ENCODE results near the gene PCDH9.

Gene PCDH9

DNA sequence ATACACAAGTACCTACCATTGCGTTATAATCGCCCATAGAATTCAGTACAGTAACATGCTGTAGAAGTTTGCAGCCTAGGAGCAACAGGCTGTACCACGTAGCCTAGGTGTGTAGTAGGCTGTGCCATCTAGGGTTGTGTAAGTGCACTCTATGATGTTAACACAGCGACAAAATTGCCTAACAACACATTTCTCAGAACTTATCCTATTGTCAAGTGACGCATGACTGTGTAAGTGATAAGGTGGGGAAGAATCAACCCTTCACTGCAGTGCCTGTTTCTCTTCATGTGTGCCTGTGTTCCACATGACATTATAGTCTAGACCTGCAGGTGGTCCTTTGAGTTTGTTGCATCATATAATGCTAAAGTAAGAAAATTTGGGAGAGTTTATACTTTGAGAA lies 94.0 kb downstream of the PCDH9 start:
- Mint-ChIP-seq H3K4me1 (ENCODE audit: low read depth) (no peaks in the 10 kb centered on the region), H3K9me3 (no peaks in the 10 kb centered on the region), H3K27ac (no peak overlapping the region), H3K36me3 (ENCODE audit: low read depth) (no peaks in the 10 kb centered on the region), H3K27me3 (ENCODE audit: low read depth) (no peaks in the 10 kb centered on the region), H3K4me3 (no peak overlapping the region)

DNA sequence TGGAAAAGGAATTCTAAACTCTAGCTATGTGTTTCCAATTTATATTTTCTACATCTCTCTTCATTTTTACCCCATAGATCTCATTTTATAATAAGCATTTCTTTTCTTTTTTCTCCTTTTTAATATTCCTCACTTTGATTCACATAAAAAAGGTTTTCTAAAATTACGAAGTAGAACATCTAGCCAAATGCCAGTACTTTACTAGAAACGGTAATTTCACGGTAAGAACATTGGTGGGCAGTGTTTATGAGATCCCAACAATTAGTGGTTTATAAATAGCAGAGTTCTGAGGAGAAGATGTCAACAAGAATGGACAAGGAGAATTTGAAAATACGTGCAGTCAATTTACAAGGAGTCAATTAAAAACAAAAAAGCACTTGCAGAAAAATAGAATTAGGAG lies 94.8 kb downstream of the PCDH9 start:
- Mint-ChIP-seq H3K9me3 (no peaks in the 10 kb centered on the region), H3K27ac (no peak overlapping the region), H3K4me3 (no peak overlapping the region), H3K27me3 (ENCODE audit: low read depth) (no peaks in the 10 kb centered on the region), H3K36me3 (ENCODE audit: low read depth) (no peaks in the 10 kb centered on the region), H3K4me1 (ENCODE audit: low read depth) (no peaks in the 10 kb centered on the region)

- H3K4me3 Mint-ChIP-seq = no peak overlapping the region
- H3K27me3 Mint-ChIP-seq (ENCODE audit: low read depth) = no peaks in the 10 kb centered on the region
Measured at GRCh38 chr13:67134417-67135129, 95.6 kb downstream of the PCDH9 start.

DNA sequence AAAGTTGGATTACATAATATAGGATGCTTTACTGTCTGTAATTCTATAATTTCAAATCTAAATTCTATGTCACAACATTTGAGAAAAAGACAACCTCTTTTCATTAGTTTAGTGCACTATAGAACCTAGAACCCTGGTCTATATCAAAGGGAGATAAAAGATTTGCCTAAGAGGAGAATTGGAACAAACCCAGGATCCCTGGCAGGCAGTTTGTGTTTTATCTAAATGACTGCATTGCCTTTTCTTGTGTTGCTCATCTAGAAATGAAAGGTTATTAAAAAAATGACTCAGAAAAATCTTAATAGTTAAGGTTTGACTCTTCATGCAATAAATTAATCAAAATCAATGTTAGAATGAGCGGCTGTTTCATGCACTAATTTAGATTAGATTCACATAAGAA lies 96.7 kb downstream of the PCDH9 start:
- H3K4me1 Mint-ChIP-seq (ENCODE audit: low read depth) = no peaks in the 10 kb centered on the region
- no peaks in the 10 kb centered on the region for H3K9me3 Mint-ChIP-seq
- H3K27me3 Mint-ChIP-seq (ENCODE audit: low read depth) = no peaks in the 10 kb centered on the region
- no peak overlapping the region for H3K27ac Mint-ChIP-seq
- no peak overlapping the region for H3K4me3 Mint-ChIP-seq
- no peaks in the 10 kb centered on the region for H3K36me3 Mint-ChIP-seq (ENCODE audit: low read depth)

More at GRCh38 chr13:67134417-67135129, 95.6 kb downstream of the PCDH9 start:
- Mint-ChIP-seq H3K36me3 (ENCODE audit: low read depth) (no peaks in the 10 kb centered on the region), H3K9me3 (no peaks in the 10 kb centered on the region), H3K27ac (no peak overlapping the region), H3K4me1 (ENCODE audit: low read depth) (no peaks in the 10 kb centered on the region)

DNA sequence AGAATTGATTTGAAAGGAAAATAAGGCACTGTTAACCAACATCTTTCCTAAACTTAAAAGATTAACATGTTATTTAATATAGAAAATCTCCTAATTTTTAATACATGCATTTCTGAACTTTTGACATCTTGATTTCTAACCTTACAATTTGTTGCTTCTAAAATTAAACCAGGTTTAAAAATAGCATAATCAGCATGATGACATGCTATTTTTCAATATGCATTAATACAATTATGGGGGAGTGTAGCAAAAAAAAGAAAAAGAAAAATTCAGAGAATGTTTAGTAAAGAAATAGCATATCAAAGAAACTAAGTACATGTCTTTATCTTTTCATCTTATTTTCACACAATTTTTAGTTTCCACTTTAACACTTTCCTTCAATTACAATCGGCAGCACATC lies 98.7 kb downstream of the PCDH9 start:
- no peaks in the 10 kb centered on the region for H3K9me3 Mint-ChIP-seq
- H3K36me3 Mint-ChIP-seq (ENCODE audit: low read depth) = no peaks in the 10 kb centered on the region
- H3K27me3 Mint-ChIP-seq (ENCODE audit: low read depth) = no peaks in the 10 kb centered on the region
- H3K4me3 Mint-ChIP-seq = no peak overlapping the region
- H3K4me1 Mint-ChIP-seq (ENCODE audit: low read depth) = no peaks in the 10 kb centered on the region
- H3K27ac Mint-ChIP-seq = no peak overlapping the region

DNA sequence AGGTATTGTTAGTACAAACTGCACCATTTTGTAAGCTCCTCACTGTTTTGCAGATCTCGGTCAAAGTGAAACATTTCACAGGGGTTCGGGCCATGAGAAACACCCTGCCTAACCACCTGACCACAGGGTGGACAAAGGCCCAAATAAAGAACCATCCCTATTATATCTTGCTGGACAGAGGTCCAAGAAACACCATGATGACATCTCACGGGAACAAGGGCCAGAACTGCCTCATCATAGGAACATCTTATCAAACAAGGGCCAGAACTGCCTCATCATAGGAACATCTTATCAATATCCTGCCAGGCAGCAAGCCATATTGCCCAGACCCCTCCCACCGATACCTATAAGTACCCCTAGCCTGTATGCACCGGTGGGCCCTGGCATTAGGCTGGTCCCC lies 99.7 kb downstream of the PCDH9 start:
- no peaks in the 10 kb centered on the region for H3K9me3 Mint-ChIP-seq
- no peaks in the 10 kb centered on the region for H3K27me3 Mint-ChIP-seq (ENCODE audit: low read depth)
- no peaks in the 10 kb centered on the region for H3K4me1 Mint-ChIP-seq (ENCODE audit: low read depth)
- H3K36me3 Mint-ChIP-seq (ENCODE audit: low read depth) = no peaks in the 10 kb centered on the region
- no peak overlapping the region for H3K4me3 Mint-ChIP-seq
- H3K27ac Mint-ChIP-seq = no peak overlapping the region

GRCh38 chr13:67128136-67128535 lies 102.0 kb downstream of the PCDH9 start:
- H3K4me1 Mint-ChIP-seq (ENCODE audit: low read depth) = no peaks in the 10 kb centered on the region
- no peaks in the 10 kb centered on the region for H3K9me3 Mint-ChIP-seq
- no peaks in the 10 kb centered on the region for H3K36me3 Mint-ChIP-seq (ENCODE audit: low read depth)
- H3K27ac Mint-ChIP-seq = no peak overlapping the region
- H3K4me3 Mint-ChIP-seq = no peak overlapping the region
- H3K27me3 Mint-ChIP-seq (ENCODE audit: low read depth) = no peaks in the 10 kb centered on the region

GRCh38 chr13:67125681-67126080 lies 104.5 kb downstream of the PCDH9 start:
- Mint-ChIP-seq H3K4me3 (no peak overlapping the region), H3K9me3 (no peaks in the 10 kb centered on the region), H3K4me1 (ENCODE audit: low read depth) (no peaks in the 10 kb centered on the region), H3K36me3 (ENCODE audit: low read depth) (no peaks in the 10 kb centered on the region), H3K27me3 (ENCODE audit: low read depth) (no peaks in the 10 kb centered on the region), H3K27ac (no peak overlapping the region)

DNA sequence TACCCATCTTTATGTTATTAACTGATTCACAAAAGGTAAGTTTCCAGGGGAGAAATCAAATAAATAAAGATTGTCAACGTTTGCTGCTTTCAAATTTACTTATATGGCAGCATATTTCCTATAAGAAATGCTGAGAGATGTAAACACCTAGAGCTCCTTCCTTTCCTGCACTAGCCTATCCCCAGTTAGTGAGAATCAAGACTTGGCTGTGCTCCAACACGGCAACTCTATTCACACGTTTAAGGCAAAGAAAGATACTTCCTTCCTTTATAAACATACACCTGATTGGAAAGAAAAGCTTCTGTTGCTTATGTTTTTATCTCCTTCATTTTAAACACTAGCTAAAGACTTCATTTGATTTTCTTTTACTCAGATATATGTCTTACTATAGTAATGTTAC lies 107.0 kb downstream of the PCDH9 start:
- Mint-ChIP-seq H3K27me3 (ENCODE audit: low read depth) (no peaks in the 10 kb centered on the region), H3K4me3 (no peak overlapping the region), H3K4me1 (ENCODE audit: low read depth) (no peaks in the 10 kb centered on the region), H3K9me3 (no peaks in the 10 kb centered on the region), H3K36me3 (ENCODE audit: low read depth) (no peaks in the 10 kb centered on the region), H3K27ac (no peak overlapping the region)

GRCh38 chr13:67122251-67122650 lies 107.9 kb downstream of the PCDH9 start:
- H3K27ac Mint-ChIP-seq = no peak overlapping the region
- no peaks in the 10 kb centered on the region for H3K27me3 Mint-ChIP-seq (ENCODE audit: low read depth)
- H3K9me3 Mint-ChIP-seq = no peaks in the 10 kb centered on the region
- no peaks in the 10 kb centered on the region for H3K36me3 Mint-ChIP-seq (ENCODE audit: low read depth)
- no peaks in the 10 kb centered on the region for H3K4me1 Mint-ChIP-seq (ENCODE audit: low read depth)
- no peak overlapping the region for H3K4me3 Mint-ChIP-seq

DNA sequence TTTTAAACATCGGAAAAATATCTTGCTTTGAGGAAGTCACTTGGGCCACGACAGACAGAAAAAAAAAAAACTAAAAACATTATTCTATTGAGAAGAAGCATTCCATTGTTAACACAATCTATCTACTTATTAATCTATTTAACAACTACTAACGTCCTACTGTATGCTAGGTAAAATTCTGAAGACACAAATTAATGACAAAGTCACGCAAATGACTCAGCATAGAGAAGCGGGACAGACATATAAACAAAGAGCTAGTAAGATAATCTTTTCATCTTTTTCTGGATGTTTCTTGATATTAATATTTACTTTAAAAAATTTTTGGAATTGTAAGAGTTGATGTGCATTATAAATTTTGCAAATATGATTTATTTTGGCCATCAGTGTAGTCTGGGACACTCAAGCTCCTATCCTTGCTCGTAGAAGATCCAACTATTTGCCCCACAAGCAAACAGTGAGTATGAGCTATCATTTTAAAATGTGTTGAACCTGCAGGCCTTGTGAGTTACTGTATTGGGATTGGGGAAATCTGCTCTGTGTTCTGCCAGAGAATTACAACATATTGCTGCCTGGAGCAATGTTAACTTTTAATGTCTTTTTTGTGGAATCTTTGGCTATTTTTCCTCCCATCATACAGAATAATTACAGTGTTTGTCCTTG lies 109.1 kb downstream of the PCDH9 start:
- Mint-ChIP-seq H3K27me3 (ENCODE audit: low read depth) (no peaks in the 10 kb centered on the region), H3K4me1 (ENCODE audit: low read depth) (no peaks in the 10 kb centered on the region), H3K36me3 (ENCODE audit: low read depth) (no peaks in the 10 kb centered on the region), H3K4me3 (no peak overlapping the region), H3K9me3 (no peaks in the 10 kb centered on the region), H3K27ac (no peak overlapping the region)

- no peak overlapping the region for H3K4me3 Mint-ChIP-seq
- H3K27ac Mint-ChIP-seq = no peak overlapping the region
- H3K4me1 Mint-ChIP-seq (ENCODE audit: low read depth) = no peaks in the 10 kb centered on the region
- H3K36me3 Mint-ChIP-seq (ENCODE audit: low read depth) = no peaks in the 10 kb centered on the region
- no peaks in the 10 kb centered on the region for H3K9me3 Mint-ChIP-seq
- no peaks in the 10 kb centered on the region for H3K27me3 Mint-ChIP-seq (ENCODE audit: low read depth)
Measured at GRCh38 chr13:67119481-67119894, 110.6 kb downstream of the PCDH9 start.

GRCh38 chr13:67118277-67118676 lies 111.9 kb downstream of the PCDH9 start:
- Mint-ChIP-seq H3K4me3 (no peak overlapping the region), H3K9me3 (no peaks in the 10 kb centered on the region), H3K4me1 (ENCODE audit: low read depth) (no peaks in the 10 kb centered on the region), H3K27ac (no peak overlapping the region), H3K36me3 (ENCODE audit: low read depth) (no peaks in the 10 kb centered on the region), H3K27me3 (ENCODE audit: low read depth) (no peaks in the 10 kb centered on the region)

DNA sequence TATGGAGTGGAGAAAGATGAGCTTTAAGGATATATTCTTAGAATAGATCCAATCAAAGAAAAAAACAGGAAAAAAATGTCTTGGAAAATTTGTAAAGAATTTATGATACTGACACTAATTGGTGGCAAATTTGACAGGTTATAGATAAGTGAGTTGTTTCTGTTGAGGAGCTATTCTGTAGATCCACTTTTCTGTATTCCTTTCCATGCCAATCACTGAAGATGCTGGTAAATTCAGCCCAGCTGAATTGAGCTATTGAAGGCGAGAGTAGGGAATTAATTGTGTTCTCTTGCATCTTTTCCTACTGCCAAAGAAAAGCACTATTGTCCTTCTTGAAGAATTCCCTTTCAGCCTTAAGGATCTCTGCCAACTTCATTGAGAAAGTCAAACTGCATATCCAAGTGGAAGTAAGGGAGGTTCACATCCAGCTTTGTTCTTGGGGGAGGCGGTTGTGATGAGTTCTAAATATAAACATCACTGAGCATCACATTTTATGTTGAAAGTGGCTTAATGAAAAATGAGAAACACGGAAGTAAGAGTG lies 113.1 kb downstream of the PCDH9 start:
- H3K9me3 Mint-ChIP-seq = no peaks in the 10 kb centered on the region
- H3K36me3 Mint-ChIP-seq (ENCODE audit: low read depth) = no peaks in the 10 kb centered on the region
- no peaks in the 10 kb centered on the region for H3K27me3 Mint-ChIP-seq (ENCODE audit: low read depth)
- H3K4me3 Mint-ChIP-seq = no peak overlapping the region
- H3K27ac Mint-ChIP-seq = no peak overlapping the region
- H3K4me1 Mint-ChIP-seq (ENCODE audit: low read depth) = no peaks in the 10 kb centered on the region

GRCh38 chr13:67107979-67108378 lies 122.2 kb downstream of the PCDH9 start:
- H3K4me1 Mint-ChIP-seq (ENCODE audit: low read depth) = no peaks in the 10 kb centered on the region
- H3K4me3 Mint-ChIP-seq = no peak overlapping the region
- no peaks in the 10 kb centered on the region for H3K27me3 Mint-ChIP-seq (ENCODE audit: low read depth)
- no peaks in the 10 kb centered on the region for H3K36me3 Mint-ChIP-seq (ENCODE audit: low read depth)
- no peak overlapping the region for H3K27ac Mint-ChIP-seq
- no peaks in the 10 kb centered on the region for H3K9me3 Mint-ChIP-seq
